ENCODE measurements around the gene RRP12.
"Not testable (repeated sequence)": the region's sequence is repeated elsewhere in the genome, so short reads cannot be mapped to it uniquely, and the experiment has no call there.

The RRP12 gene

GRCh38 chr10:97407211-97407951 lies 6.2 kb upstream of the RRP12 start:
- DNase-seq, result peak; percentile 68

GRCh38 chr10:97406483-97406882 lies 5.3 kb upstream of the RRP12 start:
- not testable (repeated sequence) for DNase-seq

GRCh38 chr10:97406064-97406463 lies 4.9 kb upstream of the RRP12 start:
- no peak for DNase-seq

GRCh38 chr10:97404044-97404443 lies 2.9 kb upstream of the RRP12 start:
- no peak for DNase-seq

- no peak for DNase-seq
These were observed 347 bp upstream of the RRP12 start for GRCh38 chr10:97401455-97401919.

GRCh38 chr10:97399843-97400545 lies 1.1 kb downstream of the RRP12 start:
- peak; percentile 46 for DNase-seq

GRCh38 chr10:97396056-97396455 lies 5.1 kb downstream of the RRP12 start:
- no peak for DNase-seq

GRCh38 chr10:97393034-97393573 lies 8.0 kb downstream of the RRP12 start:
- no peak for DNase-seq

GRCh38 chr10:97390091-97390490 lies 11.0 kb downstream of the RRP12 start:
- DNase-seq, result no peak

GRCh38 chr10:97388152-97388551 lies 13.0 kb downstream of the RRP12 start:
- DNase-seq, result no peak

GRCh38 chr10:97385565-97385964 lies 15.6 kb downstream of the RRP12 start:
- no peak for DNase-seq

- DNase-seq, result no peak
These were observed 16.5 kb downstream of the RRP12 start for GRCh38 chr10:97384641-97385040.

- DNase-seq, result no peak
These were observed 17.0 kb downstream of the RRP12 start for GRCh38 chr10:97384156-97384555.

GRCh38 chr10:97383159-97383558 lies 18.0 kb downstream of the RRP12 start:
- no peak for DNase-seq

GRCh38 chr10:97381626-97382025 lies 19.5 kb downstream of the RRP12 start:
- no peak for DNase-seq

GRCh38 chr10:97380516-97380915 lies 20.6 kb downstream of the RRP12 start:
- DNase-seq, result no peak

GRCh38 chr10:97378933-97379921 lies 21.9 kb downstream of the RRP12 start:
- DNase-seq, result no peak

GRCh38 chr10:97376413-97376812 lies 24.7 kb downstream of the RRP12 start:
- DNase-seq, result no peak

- DNase-seq, result no peak
These were observed 27.7 kb downstream of the RRP12 start for GRCh38 chr10:97373456-97373855.

GRCh38 chr10:97372233-97372875 lies 28.8 kb downstream of the RRP12 start:
- no peak for DNase-seq

- DNase-seq, result no peak
These were observed 29.4 kb downstream of the RRP12 start for GRCh38 chr10:97371696-97372095.

- no peak for DNase-seq
These were observed 34.0 kb downstream of the RRP12 start for GRCh38 chr10:97367126-97367649.
